GM18873 (cell line): Measurements from ENCODE around the gene AEN.
"Not testable (repeated sequence)": the region's sequence is repeated elsewhere in the genome, so short reads cannot be mapped to it uniquely, and the experiment has no call there.

ENCODE experiments used
- ATAC-seq: cut with Tn5 transposase; IDR thresholded peaks from one replicate; pipeline ENCODE4 v1.9.1; 2021; ENCODE audit warnings: mild to moderate bottlenecking, moderate library complexity, moderate number of reproducible peaks; ENCODE audit not compliant: unreplicated experiment, low FRiP score

AEN gene

GRCh38 chr15:88629071-88629470 is 7.9 kb downstream of the AEN start:
- no peak for ATAC-seq

GRCh38 chr15:88630141-88630721 is 9.1 kb downstream of the AEN start:
- ATAC-seq = no peak

GRCh38 chr15:88630798-88631463 is 9.8 kb downstream of the AEN start:
- no peak for ATAC-seq

- no peak for ATAC-seq
Measured at GRCh38 chr15:88631464-88632028, 10.4 kb downstream of the AEN start.

GRCh38 chr15:88632797-88633196 is 11.7 kb downstream of the AEN start:
- not testable (repeated sequence) for ATAC-seq

GRCh38 chr15:88634449-88634848 is 13.3 kb downstream of the AEN start:
- no peak for ATAC-seq

GRCh38 chr15:88635318-88635717 is 14.2 kb downstream of the AEN start:
- peak; percentile 35 for ATAC-seq

- ATAC-seq = no peak
Measured at GRCh38 chr15:88636050-88636449, 14.9 kb downstream of the AEN start.

- ATAC-seq = no peak
Measured at GRCh38 chr15:88636654-88637053, 15.5 kb downstream of the AEN start.

- no peak for ATAC-seq
Measured at GRCh38 chr15:88637436-88637835, 16.3 kb downstream of the AEN start.

GRCh38 chr15:88637841-88638625 is 16.9 kb downstream of the AEN start:
- ATAC-seq = peak; percentile 0

GRCh38 chr15:88638626-88639372 is 17.7 kb downstream of the AEN start, which contains the start of gene ISG20:
ISG20 (plus strand) TSS chr15:88639016; CDS start chr15:88639367, 351 bp downstream.
- peak; percentile 73 for ATAC-seq

- no peak for ATAC-seq
Measured at GRCh38 chr15:88641959-88642452, 20.9 kb downstream of the AEN start.

- not testable (repeated sequence) for ATAC-seq
Measured at GRCh38 chr15:88642514-88642913, 21.4 kb downstream of the AEN start.

GRCh38 chr15:88644741-88645140 is 23.6 kb downstream of the AEN start:
- ATAC-seq = no peak

GRCh38 chr15:88645171-88646087 is 24.3 kb downstream of the AEN start:
- no peak for ATAC-seq

- no peak for ATAC-seq
Measured at GRCh38 chr15:88646088-88646405, 24.9 kb downstream of the AEN start.

- no peak for ATAC-seq
Measured at GRCh38 chr15:88646951-88647350, 25.8 kb downstream of the AEN start.

GRCh38 chr15:88647351-88648105 is 26.4 kb downstream of the AEN start:
- no peak for ATAC-seq
